Stimulated activated CD8-positive, alpha-beta memory T cell treated with anti-CD3 and anti-CD28 coated beads, Interleukin-7, amount 100 ng/mL, for 24 hours (primary cell): ENCODE measurements around the gene ITGAV.

Experiments
- DNase-seq: peaks from one replicate; pipeline ENCODE4 v3.0.0-alpha.2; 2020; ENCODE audit warnings: low read depth

ITGAV gene

DNA sequence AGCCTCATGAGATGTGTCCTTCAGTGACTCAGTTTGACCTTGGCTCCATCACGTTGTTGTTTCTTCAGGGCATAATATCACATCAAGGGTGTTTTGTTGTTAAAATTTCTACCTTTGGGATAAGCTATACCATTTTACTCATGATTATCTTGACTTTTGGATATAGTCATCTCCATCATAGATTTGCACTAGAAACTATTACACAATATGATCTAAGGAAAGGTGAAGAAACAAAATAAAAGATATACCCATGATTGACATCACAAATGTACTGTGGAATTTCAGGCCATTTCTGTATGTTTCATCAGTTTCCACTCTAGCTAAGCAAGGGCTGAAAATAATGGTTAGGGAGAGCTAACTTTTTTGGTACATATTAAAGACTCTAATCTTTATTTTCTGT, 79.3 kb downstream of the ITGAV start:
- no peak for DNase-seq

GRCh38 chr2:186670831-186671230, 81.0 kb downstream of the ITGAV start:
- DNase-seq = no peak

DNA sequence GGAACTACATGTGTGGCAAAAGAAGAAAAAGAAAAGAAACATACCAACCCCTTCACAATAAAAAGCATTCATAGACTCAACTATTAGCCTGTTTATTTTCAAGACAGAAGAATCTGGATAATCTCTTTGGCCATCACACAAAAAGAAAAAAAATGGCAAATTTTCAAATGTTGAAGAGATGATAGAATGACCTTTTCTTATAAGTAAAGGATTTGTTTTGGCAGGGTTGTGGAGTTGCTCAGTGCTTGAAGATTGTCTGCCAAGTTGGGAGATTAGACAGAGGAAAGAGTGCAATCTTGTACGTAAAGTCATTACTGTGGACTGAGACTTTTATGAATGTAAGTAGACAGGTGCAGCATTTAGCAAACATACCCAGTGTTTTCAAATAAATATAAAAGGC, 85.5 kb downstream of the ITGAV start:
- no peak for DNase-seq

GRCh38 chr2:186683341-186683740, 93.5 kb downstream of the ITGAV start:
- DNase-seq = no peak

GRCh38 chr2:186687807-186688211, 98.0 kb downstream of the ITGAV start:
- no peak for DNase-seq

GRCh38 chr2:186688813-186689212, 99.0 kb downstream of the ITGAV start:
- no peak for DNase-seq

GRCh38 chr2:186690786-186691185, 100.9 kb downstream of the ITGAV start:
- no peak for DNase-seq

GRCh38 chr2:186691231-186691630, 101.4 kb downstream of the ITGAV start:
- DNase-seq = no peak

DNA sequence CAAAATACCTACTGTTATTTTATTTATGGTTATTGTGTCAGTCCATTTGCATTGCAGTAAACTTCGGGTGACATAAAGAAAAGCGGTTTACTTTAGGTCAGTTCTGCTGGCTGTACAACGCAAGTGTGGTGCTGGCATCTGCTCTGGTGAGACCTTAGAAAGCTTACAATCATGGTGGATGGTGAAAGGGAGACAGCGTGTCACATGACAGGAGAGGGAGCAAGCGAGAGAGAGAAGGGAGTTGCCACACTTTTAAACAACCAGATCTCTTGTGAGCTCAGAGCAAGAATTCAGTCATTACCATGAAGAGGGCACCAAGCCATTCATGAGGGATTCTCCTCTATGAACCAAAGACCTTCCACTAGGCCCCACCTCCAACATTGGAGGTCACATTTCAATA, 102.0 kb downstream of the ITGAV start:
- DNase-seq = no peak

- DNase-seq = no peak
Observed at GRCh38 chr2:186693446-186693832, 103.6 kb downstream of the ITGAV start.

DNA sequence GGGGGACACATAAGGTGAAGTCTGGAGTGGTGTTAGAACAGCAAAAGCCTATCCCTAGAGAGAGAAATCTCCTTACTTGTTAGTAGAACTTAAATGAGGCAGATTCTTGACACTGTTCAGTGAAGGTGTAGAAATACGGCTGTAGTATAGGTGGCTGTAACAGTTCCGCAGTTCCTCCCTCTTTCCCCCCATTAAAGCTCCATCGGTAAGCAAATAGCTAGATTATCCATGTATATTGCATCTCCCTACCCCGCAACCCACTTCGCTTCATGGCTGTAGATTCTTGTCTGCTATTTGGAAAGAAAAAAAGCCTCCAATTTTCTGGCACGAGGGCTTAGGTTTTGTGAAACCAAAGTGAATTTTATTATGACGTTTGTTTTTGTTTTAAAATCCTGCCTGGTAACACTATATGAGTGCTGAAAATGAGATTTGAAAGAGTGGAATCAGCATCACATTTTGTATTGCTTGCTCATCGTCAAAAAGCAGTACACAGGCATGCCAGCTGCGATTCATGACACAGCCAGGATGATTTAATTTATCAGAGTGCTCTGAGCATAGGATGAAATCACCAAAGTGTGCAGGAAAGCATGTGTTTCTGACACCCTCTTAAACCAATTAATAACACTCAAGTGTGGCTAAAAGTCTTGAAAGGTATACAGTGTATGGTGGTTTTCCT, 105.4 kb downstream of the ITGAV start:
- no peak for DNase-seq

DNA sequence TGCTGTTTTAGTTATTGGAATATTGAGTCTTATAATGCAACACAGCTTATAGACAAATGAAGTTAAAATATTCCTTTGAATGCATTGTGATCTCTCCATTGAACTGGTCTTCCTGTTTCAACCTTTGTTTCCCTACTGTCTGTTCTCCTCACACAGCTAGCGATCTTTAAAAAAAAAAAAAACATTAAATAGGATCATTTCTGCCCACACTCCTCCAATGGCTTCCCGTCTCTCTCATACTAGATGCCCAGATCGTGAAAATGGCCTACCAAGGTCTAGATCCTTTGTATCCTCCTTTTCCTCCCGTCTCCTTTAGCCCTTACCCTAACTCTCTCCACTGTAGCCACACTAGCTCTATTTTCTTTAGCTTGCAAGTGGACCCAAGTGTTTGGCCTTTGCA, 106.4 kb downstream of the ITGAV start:
- no peak for DNase-seq

- no peak for DNase-seq
Observed at GRCh38 chr2:186696804-186697203, 106.9 kb downstream of the ITGAV start.

DNA sequence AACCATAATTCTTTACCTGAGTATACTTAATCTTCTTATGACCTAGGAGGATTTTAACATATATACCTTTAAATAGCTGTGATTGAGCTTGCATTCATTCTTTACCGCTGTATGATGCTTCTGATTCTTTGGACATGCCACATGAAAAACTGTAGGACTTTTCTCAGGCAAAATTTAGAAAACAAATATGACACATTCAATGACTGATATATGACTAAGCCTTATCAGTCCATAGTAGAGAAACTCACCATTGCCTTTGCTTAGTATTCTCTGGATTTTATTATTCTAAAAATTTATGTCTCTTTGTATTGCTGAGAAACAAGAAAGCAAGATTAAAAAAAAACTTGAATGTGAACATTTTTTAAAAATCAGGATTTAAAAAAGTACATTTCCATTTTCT, 107.7 kb downstream of the ITGAV start:
- DNase-seq = no peak

DNA sequence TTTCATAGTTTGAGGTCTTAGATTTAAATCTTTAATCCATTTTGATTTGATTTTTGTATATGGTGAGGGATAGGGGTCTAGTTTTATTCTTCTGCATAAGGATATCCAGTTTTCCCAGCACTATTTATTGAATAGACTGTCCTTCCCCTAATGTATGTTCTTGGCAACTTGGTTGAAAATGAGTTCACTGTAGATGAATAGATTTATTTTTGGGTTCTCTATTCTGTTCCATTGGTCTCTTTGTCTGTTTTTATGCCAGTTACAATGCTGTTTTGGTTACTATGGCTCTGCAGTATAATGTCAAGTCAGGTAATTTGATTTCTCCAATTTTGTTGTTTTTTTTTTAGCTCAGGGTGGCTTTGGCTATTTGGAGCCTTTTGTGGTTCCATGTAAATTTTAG, 109.9 kb downstream of the ITGAV start:
- DNase-seq = no peak

DNA sequence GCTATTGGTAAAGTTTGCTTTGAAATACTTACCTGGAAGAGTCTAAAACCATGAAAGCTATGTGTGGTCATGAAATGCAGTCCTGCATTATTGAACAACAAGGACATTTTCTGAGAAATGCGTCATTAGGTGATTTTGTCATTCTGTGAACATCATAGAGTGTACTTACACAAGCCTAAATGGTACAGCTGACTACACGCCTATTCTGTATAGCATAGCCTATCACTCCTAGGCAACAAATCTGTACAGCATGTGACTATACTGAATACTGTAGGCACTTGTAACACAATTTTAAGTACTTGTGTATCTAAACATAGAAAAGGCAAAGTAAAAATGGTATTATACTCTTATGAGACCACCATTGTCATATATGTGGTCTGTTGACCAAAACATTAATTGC, 112.2 kb downstream of the ITGAV start:
- no peak for DNase-seq

GRCh38 chr2:186702501-186702900, 112.6 kb downstream of the ITGAV start:
- no peak for DNase-seq

GRCh38 chr2:186704897-186705296, 115.0 kb downstream of the ITGAV start:
- no peak for DNase-seq

GRCh38 chr2:186709529-186710450, 119.9 kb downstream of the ITGAV start:
- no peak for DNase-seq

DNA sequence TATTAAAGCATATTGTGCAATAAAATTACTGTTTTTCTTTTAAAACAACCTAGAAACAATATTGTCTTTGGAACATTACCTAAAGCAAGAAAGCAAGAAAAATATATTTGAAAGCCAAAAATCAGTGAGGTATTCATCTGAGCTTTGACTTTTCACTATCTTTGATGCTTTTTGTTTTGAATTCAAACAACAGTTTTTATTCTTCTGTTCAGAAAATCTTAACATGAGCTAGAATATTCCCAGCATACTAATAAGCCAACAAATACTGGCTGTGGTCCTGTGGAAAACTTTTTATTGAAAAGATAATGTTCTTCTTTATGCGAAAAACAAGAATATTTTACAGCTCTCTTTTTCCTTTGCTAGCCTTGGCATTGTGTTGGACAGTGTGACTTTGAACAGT, 123.8 kb downstream of the ITGAV start:
- no peak for DNase-seq

GRCh38 chr2:186714611-186715010, 124.8 kb downstream of the ITGAV start:
- no peak for DNase-seq

DNA sequence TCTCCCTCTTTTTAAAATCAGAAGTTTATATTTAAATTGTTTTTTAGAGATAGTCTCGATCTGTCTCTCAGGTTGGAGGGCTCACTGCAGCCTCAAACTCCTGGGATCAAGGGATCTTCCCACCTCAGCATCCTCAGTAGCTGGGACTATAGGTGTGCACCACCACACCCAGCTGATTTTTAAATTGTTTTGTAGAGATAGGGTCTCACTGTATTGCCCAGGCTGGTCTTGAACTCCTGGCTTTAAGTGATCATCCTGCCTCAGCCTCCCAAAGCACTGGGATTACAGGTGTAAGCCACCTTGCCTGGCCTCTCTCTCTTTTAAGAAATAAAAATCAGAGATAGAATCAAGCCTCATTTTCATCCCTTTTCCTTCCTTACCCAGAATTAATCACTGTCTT, 126.1 kb downstream of the ITGAV start:
- no peak for DNase-seq

DNA sequence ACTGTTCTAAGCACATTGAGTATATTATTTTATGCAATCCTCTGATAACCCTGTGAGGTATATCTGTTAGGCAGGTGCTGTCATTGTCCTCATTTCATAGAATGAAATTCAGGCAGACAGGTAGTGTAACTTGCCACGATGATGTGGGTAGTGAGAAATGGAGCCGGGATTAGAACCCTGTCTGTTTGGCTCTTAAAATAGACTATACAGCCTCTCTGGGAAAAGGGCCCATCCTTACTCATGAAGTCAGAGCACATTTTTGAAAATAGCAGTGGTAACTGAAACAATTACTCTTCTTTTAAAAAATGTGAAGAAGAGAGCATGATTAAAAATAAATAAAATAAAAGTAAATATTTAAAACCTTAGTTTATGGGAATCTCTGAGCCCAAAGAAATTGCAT, 127.0 kb downstream of the ITGAV start:
- DNase-seq = no peak
